Limb (tissue), 2 donors: ENCODE measurements around the gene EME1.
A peak's percentile ranks its signal among the peaks of the same experiment; 100 is the strongest.

Experiments
- DNase-seq, 2 donors: peaks; one replicate each; pipeline ENCODE4 v3.0.0-alpha.2; 2016; ENCODE audit errors: extremely low spot score in 2 of 2

Gene EME1

GRCh38 chr17:50348522-50349242 lies 24.3 kb upstream of the EME1 start:
- peak in 1 of 2 donors; percentile 28 for DNase-seq

- DNase-seq = no peak
These were observed 23.8 kb upstream of the EME1 start for GRCh38 chr17:50349243-50349600.

DNA sequence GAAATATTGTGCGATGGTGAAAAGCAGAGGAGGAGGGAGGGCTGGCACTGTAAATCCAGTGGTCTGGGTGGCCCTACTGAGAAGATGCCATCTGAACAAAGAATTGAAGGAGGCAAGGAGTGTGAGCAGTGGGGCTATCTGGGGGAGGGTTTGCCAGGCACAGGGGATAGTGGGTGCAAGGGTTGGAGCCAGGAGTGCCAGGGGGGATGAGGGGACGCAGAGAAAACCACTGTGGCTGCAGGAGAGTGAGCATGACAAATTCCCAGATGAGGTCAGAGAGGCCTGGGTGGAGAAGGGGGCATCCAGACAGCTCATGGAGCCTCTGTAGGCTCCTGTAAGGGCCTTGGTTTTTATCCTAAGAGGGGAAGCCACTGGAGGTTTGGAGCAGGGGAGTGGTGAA lies 22.3 kb upstream of the EME1 start:
- DNase-seq = no peak

- DNase-seq = no peak
These were observed 20.8 kb upstream of the EME1 start for GRCh38 chr17:50352072-50352692.

DNA sequence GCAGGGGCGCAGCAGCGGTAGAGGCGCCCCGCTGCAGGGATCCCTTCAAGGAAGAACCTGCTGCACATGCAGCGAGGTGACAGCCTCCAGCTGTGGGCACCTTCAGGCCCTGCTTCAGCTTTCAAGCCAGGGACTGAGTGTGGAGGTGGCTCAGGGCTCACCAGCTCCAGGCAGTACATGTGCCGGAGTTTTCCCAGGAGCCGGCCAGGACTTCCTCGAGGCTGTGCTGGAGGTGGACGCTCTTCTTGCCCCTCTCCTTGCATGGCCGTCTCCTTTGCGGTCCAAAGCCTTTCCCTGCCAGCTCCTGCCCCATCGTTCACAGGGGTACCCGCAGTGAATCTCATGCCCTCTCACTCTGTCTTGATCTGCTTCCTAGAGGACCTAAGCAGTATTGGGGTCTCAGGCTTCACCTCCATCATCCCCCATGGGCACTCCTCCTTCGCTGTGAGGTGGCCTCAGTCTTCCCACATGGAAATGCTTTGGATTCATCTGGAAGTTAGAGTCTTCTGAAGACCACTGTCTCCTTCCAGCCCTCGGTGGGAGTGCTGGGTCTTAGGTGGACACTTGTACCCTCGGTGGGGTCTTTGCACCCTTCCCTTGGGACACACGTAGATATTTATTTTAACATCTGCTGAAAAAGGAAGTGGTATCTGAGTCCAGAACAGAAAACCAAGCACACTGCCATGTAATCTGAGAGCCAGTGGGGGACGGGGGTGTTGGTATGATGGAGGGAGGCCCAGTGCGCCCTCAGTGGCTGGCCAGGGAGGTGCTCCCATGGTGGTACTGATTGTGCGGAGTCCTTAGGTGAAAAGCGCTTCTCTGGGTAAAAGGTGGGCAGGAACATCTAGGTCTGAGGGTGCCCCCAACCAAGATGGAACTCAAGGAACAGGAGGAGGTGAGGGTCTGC lies 20.1 kb upstream of the EME1 start:
- DNase-seq = no peak

GRCh38 chr17:50353600-50354195 lies 19.3 kb upstream of the EME1 start:
- DNase-seq = no peak

- no peak for DNase-seq
These were observed 18.8 kb upstream of the EME1 start for GRCh38 chr17:50354198-50354597.

- no peak for DNase-seq
These were observed 18.3 kb upstream of the EME1 start for GRCh38 chr17:50354776-50355175.

- no peak for DNase-seq
These were observed 17.7 kb upstream of the EME1 start for GRCh38 chr17:50355336-50355700.

- DNase-seq = no peak
These were observed 17.2 kb upstream of the EME1 start for GRCh38 chr17:50355701-50356341.

DNA sequence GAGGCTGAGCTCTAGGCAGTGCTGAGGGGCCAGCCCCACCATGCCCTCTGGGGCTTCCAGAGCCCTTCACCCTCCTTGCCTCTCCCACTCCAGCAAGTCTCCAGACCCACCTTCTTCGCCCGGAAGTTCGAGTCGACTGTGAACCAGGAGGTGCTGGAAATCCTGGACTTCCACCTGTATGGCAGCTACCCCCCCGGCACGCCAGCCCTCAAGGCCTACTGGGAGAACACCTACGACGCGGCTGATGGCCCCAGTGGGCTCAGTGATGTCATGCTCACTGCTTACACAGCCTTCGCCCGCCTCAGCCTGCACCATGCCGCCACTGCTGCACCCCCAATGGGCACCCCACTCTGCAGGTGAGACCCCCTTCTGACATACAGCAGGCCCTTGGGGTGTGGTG lies 16.6 kb upstream of the EME1 start:
- no peak for DNase-seq

DNA sequence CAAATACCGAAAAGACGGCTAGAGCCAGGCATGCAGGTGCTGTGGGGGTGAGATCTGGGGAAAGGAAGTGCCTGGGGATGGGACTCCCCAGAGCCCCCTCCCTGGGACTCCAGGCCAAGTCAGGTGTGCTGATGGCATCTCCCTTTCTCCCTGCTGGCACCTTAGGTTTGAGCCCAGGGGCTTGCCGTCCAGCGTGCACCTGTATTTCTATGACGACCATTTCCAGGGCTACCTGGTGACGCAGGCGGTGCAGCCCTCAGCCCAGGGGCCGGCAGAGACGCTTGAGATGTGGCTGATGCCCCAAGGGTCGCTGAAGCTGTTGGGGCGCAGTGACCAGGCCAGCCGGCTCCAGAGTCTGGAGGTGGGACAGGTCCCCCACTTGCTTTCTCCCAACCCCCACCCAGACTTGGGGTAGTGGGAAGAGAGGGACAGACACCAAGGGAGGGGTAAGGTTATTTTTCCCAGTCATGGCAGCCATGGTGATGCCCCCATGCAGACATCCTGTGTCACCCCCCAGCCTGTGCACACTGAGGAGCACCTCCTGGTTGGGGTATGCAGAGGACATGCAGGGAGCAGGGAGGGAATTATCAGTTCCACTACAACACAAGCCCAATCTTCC lies 16.0 kb upstream of the EME1 start:
- DNase-seq = no peak

DNA sequence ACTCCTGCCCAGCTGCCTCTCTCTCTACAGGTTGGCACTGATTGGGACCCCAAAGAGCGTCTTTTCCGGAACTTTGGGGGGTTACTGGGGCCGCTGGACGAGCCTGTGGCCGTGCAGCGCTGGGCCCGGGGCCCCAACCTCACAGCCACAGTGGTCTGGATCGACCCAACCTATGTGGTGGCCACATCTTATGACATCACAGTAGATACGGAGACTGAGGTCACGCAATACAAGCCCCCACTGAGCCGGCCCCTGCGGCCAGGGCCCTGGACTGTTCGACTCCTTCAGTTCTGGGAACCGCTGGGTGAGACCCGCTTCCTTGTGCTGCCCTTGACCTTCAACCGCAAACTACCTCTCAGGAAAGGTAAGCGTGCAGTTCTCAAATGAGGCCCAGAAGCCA lies 14.9 kb upstream of the EME1 start:
- DNase-seq = no peak

- no peak for DNase-seq
These were observed 13.9 kb upstream of the EME1 start for GRCh38 chr17:50359005-50359699.

- DNase-seq = no peak
These were observed 13.0 kb upstream of the EME1 start for GRCh38 chr17:50359998-50360461.

- no peak for DNase-seq
These were observed 12.4 kb upstream of the EME1 start for GRCh38 chr17:50360486-50361115.

- DNase-seq = peak in 1 of 2 donors; percentile 67
These were observed 11.2 kb upstream of the EME1 start for GRCh38 chr17:50361561-50362480.

DNA sequence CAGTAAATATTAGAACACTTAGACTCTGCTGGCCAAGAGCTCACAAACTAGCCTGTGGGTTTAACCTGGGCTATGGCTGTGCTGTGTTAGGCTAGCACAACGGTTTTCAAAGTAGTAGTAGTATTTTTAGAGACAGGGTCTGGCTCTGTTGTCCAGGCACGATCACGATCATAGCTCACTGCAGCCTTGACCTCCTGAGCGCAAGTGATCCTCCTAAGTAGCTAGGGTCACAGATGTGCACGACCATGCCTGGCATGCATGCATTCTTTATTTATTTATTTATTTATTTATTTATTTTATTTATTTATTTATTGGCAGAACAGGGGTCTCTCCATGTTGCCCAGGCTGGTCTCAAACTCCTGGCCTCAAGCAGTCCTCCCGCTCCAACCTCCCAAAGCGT lies 10.4 kb upstream of the EME1 start:
- no peak for DNase-seq
